ENCODE data around the gene CFDP1.
"Not testable (repeated sequence)": the region's sequence is repeated elsewhere in the genome, so short reads cannot be mapped to it uniquely, and the experiment has no call there.

DNA sequence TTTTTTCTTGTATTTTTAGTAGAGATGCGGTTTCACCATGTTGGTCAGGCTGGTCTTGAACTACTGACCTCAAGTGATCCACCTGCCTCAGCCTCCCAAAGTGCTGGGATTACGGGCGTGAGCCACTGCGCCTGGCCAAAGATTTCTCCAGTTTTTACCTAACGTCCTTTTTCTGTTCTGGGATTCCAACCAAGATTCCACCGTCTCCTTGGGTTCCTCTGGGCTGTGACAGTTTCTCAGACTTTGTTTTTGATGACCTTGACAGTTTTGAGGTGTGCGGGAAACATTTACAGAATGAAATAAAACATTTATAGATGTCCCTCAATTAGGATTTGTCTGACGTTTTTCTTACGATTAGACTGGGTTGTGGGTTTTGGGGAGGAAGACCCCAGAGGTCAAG, 163.9 kb downstream of the CFDP1 start:
- TF ChIP-seq, protein P1, sequence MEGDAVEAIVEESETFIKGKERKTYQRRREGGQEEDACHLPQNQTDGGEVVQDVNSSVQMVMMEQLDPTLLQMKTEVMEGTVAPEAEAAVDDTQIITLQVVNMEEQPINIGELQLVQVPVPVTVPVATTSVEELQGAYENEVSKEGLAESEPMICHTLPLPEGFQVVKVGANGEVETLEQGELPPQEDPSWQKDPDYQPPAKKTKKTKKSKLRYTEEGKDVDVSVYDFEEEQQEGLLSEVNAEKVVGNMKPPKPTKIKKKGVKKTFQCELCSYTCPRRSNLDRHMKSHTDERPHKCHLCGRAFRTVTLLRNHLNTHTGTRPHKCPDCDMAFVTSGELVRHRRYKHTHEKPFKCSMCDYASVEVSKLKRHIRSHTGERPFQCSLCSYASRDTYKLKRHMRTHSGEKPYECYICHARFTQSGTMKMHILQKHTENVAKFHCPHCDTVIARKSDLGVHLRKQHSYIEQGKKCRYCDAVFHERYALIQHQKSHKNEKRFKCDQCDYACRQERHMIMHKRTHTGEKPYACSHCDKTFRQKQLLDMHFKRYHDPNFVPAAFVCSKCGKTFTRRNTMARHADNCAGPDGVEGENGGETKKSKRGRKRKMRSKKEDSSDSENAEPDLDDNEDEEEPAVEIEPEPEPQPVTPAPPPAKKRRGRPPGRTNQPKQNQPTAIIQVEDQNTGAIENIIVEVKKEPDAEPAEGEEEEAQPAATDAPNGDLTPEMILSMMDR (IDR thresholded peaks at IDR 0.05), result not testable (repeated sequence)
- not testable (repeated sequence) for TF ChIP-seq EP300 (IDR thresholded peaks at IDR 0.05)
